ENCODE data around the gene ARHGAP26. TPM values are rescaled to one million over a fixed set of nuclear protein-coding genes. Genes with fewer than 3 reads are reported as not detected.

ARHGAP26 gene
- total RNA-seq, 1 experiment from 2014 or later: 54.3 TPM

GRCh38 chr5:143153332-143154119 lies 383.3 kb downstream of the ARHGAP26 start:
- no peak for TF ChIP-seq CTCF (IDR thresholded peaks at IDR 0.05; ENCODE audit: unreplicated experiment)
- peaks cover 8% of the 10 kb centered on the region for H3K36me3 Mint-ChIP-seq (ENCODE audit: insufficient read depth, unreplicated experiment)
- H3K27me3 Mint-ChIP-seq (ENCODE audit: insufficient read depth, unreplicated experiment): no peaks in the 10 kb centered on the region
- POLR2A ChIA-PET: interaction anchor here (0.6 to 3.2 kb wide), 9 partner anchors 10 to 588 kb away, joined by 3 to 20 read pairs (median 4); no protein-coding TSS in a partner anchor
- intact Hi-C loops (cut with micrococcal nuclease): no loop called here
- H3K9me3 Mint-ChIP-seq (ENCODE audit: unreplicated experiment): peaks cover 15% of the 10 kb centered on the region
- H3K27ac Mint-ChIP-seq (ENCODE audit: low read depth, unreplicated experiment): peak overlapping the region; percentile 96
- no peak for DNase-seq (ENCODE audit: unreplicated experiment)
- H3K4me1 Mint-ChIP-seq (ENCODE audit: insufficient read depth, unreplicated experiment): peaks cover 43% of the 10 kb centered on the region
- no TSS peak for BruUV-seq (replicated peaks)
- H3K4me3 Mint-ChIP-seq (ENCODE audit: unreplicated experiment): no peak overlapping the region
- CTCF ChIA-PET: interaction anchor here (0.5 to 1.4 kb wide), 4 partner anchors 22 to 151 kb away, joined by 3 to 5 read pairs (median 3); no protein-coding TSS in a partner anchor

- ChIA-PET CTCF (interaction anchor here (0.5 to 2.4 kb wide), 6 partner anchors 14 to 249 kb away, joined by 3 to 6 read pairs (median 4); partner anchors contain the start of gene NR3C1), POLR2A (interaction anchor here (0.5 to 3.2 kb wide), 14 partner anchors 8 to 255 kb away, joined by 3 to 20 read pairs (median 4); partner anchors contain the start of gene NR3C1)
- Mint-ChIP-seq H3K27me3 (ENCODE audit: insufficient read depth, unreplicated experiment) (no peaks in the 10 kb centered on the region), H3K36me3 (ENCODE audit: insufficient read depth, unreplicated experiment) (peaks cover 4% of the 10 kb centered on the region), H3K9me3 (ENCODE audit: unreplicated experiment) (peaks cover 15% of the 10 kb centered on the region), H3K4me1 (ENCODE audit: insufficient read depth, unreplicated experiment) (peaks cover 31% of the 10 kb centered on the region), H3K4me3 (ENCODE audit: unreplicated experiment) (no peak overlapping the region), H3K27ac (ENCODE audit: low read depth, unreplicated experiment) (peak overlapping the region; percentile 96)
- no peak for TF ChIP-seq CTCF (IDR thresholded peaks at IDR 0.05; ENCODE audit: unreplicated experiment)
- no TSS peak for BruUV-seq (replicated peaks)
- DNase-seq (ENCODE audit: unreplicated experiment): no peak
- intact Hi-C loops (cut with micrococcal nuclease): no loop called here
Observed at GRCh38 chr5:143154510-143155370, 384.6 kb downstream of the ARHGAP26 start.

GRCh38 chr5:143155455-143155854 lies 385.3 kb downstream of the ARHGAP26 start:
- CTCF ChIA-PET: interaction anchor here (0.9 to 2.4 kb wide), 5 partner anchors 9 to 248 kb away, joined by 3 to 6 read pairs (median 3); partner anchors contain the start of gene NR3C1

More at GRCh38 chr5:143155455-143155854, 385.3 kb downstream of the ARHGAP26 start:
- no peak overlapping the region for H3K4me3 Mint-ChIP-seq (ENCODE audit: unreplicated experiment)
- intact Hi-C loops (cut with micrococcal nuclease): no loop called here
- H3K9me3 Mint-ChIP-seq (ENCODE audit: unreplicated experiment): peaks cover 8% of the 10 kb centered on the region
- no peak for DNase-seq (ENCODE audit: unreplicated experiment)
- POLR2A ChIA-PET: interaction anchor here (0.8 to 3.2 kb wide), 6 partner anchors 9 to 50 kb away, joined by 3 to 20 read pairs (median 8); no protein-coding TSS in a partner anchor
- no TSS peak for BruUV-seq (replicated peaks)
- peaks cover 4% of the 10 kb centered on the region for H3K36me3 Mint-ChIP-seq (ENCODE audit: insufficient read depth, unreplicated experiment)
- TF ChIP-seq CTCF (IDR thresholded peaks at IDR 0.05; ENCODE audit: unreplicated experiment): no peak
- H3K27me3 Mint-ChIP-seq (ENCODE audit: insufficient read depth, unreplicated experiment): no peaks in the 10 kb centered on the region
- H3K27ac Mint-ChIP-seq (ENCODE audit: low read depth, unreplicated experiment): peak overlapping the region; percentile 96
- H3K4me1 Mint-ChIP-seq (ENCODE audit: insufficient read depth, unreplicated experiment): peaks cover 26% of the 10 kb centered on the region

Measured in MCF 10A (cell line).